WTC11 (cell line): Measurements from ENCODE around the gene INO80E. TPM values are rescaled to one million over a fixed set of nuclear protein-coding genes. Genes with fewer than 3 reads are reported as not detected.
A peak's percentile ranks its signal among the peaks of the same experiment; 100 is the strongest.

Experiments
- ATAC-seq: fragments of 200-7000 bp; cut with Tn5 transposase; 2 replicates; pipeline ENCODE4 v1.10.0; 2021; ENCODE audit warnings: mild to moderate bottlenecking, moderate library complexity
- CTCF ChIA-PET: fragments of 300-600 bp; sonication (Branson Sonifier 250); formaldehyde crosslinking; loops from one replicate; lab custom pipeline; 2021; ENCODE audit warnings: antibody characterized with exemption; lab: Charles Lee
- POLR2A ChIA-PET: fragments of 350-600 bp; sonication (Branson Sonifier 250); formaldehyde crosslinking; loops from one replicate; lab custom pipeline; 2021; ENCODE audit warnings: antibody characterized with exemption; lab: Charles Lee
- DNase-seq: peaks from one replicate; pipeline ENCODE4 v3.0.0; 2021; ENCODE audit warnings: low spot score
- H3K27ac Mint-ChIP-seq: 2 replicates; pipeline ENCODE4 v1.8.0; 2021; ENCODE audit warnings: mixed read lengths
- H3K27me3 Mint-ChIP-seq: 2 replicates; pipeline ENCODE4 v1.8.0; 2021; ENCODE audit warnings: low read depth, mild to moderate bottlenecking, moderate library complexity, mixed read lengths
- H3K36me3 Mint-ChIP-seq: 2 replicates; pipeline ENCODE4 v1.8.0; 2021; ENCODE audit warnings: mixed read lengths
- H3K4me1 Mint-ChIP-seq: 2 replicates; pipeline ENCODE4 v1.8.0; 2022; ENCODE audit warnings: mixed read lengths
- H3K4me3 Mint-ChIP-seq: 2 replicates; pipeline ENCODE4 v1.8.0; 2021; ENCODE audit warnings: mild to moderate bottlenecking, moderate library complexity, mixed read lengths
- H3K9me3 Mint-ChIP-seq: 2 replicates; pipeline ENCODE4 v1.8.0; 2021; ENCODE audit warnings: mixed read lengths
- EMX1 ChIP-seq: fragments of 250-450 bp; sonication (Bioruptor Pico); IDR thresholded peaks from 2 replicates; pipeline ENCODE4 v1.8.0; 2021; ENCODE audit warnings: mild to moderate bottlenecking
- ETV6 ChIP-seq: sonication (generic); formaldehyde crosslinking; IDR thresholded peaks from 2 replicates; pipeline ENCODE4 v1.8.1; 2022; ENCODE audit warnings: mild to moderate bottlenecking, missing genetic modification reagents
- FOXP1 ChIP-seq: sonication (generic); formaldehyde crosslinking; IDR thresholded peaks from 2 replicates; pipeline ENCODE4 v1.8.0; 2022; ENCODE audit warnings: missing genetic modification reagents, mild to moderate bottlenecking, moderate library complexity, borderline replicate concordance
- GTF2I ChIP-seq: fragments of 250-450 bp; sonication (Bioruptor Pico); conservative IDR thresholded peaks from 2 replicates; pipeline ENCODE4 v1.4.0; 2021; ENCODE audit warnings: mild to moderate bottlenecking
- JAZF1 ChIP-seq: fragments of 250-450 bp; sonication (Bioruptor Pico); IDR thresholded peaks from 2 replicates; pipeline ENCODE4 v1.9.0; 2021; ENCODE audit warnings: moderate library complexity, mild to moderate bottlenecking, inconsistent platforms
- NFE2L1 ChIP-seq: sonication (generic); formaldehyde crosslinking; IDR thresholded peaks from 2 replicates; pipeline ENCODE4 v1.8.1; 2023; ENCODE audit warnings: missing genetic modification reagents
- NFYB ChIP-seq: sonication (generic); formaldehyde crosslinking; conservative IDR thresholded peaks from 2 replicates; pipeline ENCODE4 v1.8.0; 2022; ENCODE audit warnings: low read depth, missing genetic modification reagents
- SMAD3 ChIP-seq: sonication (generic); formaldehyde crosslinking; IDR thresholded peaks from 2 replicates; pipeline ENCODE4 v1.8.0; 2022; ENCODE audit warnings: missing genetic modification reagents, mild to moderate bottlenecking, borderline replicate concordance
- SP1 ChIP-seq: sonication (generic); formaldehyde crosslinking; conservative IDR thresholded peaks from 2 replicates; pipeline ENCODE4 v1.8.1; 2022; ENCODE audit warnings: missing genetic modification reagents
- TP53 ChIP-seq: sonication (generic); formaldehyde crosslinking; IDR thresholded peaks from 2 replicates; pipeline ENCODE4 v1.8.1; 2023; ENCODE audit warnings: mild to moderate bottlenecking, missing genetic modification reagents
- ZBTB21 ChIP-seq: sonication (generic); formaldehyde crosslinking; IDR thresholded peaks from 2 replicates; pipeline ENCODE4 v1.8.1; 2023; ENCODE audit warnings: mild to moderate bottlenecking, missing genetic modification reagents, borderline replicate concordance
- ZNF121 ChIP-seq: sonication (generic); formaldehyde crosslinking; IDR thresholded peaks from 2 replicates; pipeline ENCODE4 v1.8.0; 2023; ENCODE audit warnings: missing genetic modification reagents
- ZNF138 ChIP-seq: sonication (generic); formaldehyde crosslinking; conservative IDR thresholded peaks from 2 replicates; pipeline ENCODE4 v1.8.1; 2022; ENCODE audit warnings: mild to moderate bottlenecking, moderate library complexity, missing genetic modification reagents
- total RNA-seq: library from RNA; stranded (reverse); gene quantifications from 3 replicates; pipeline ENCODE4 v1.2.3, GENCODE V29; 2021
- TF ChIP-seq, protein P1 (sequence below): sonication (generic); formaldehyde crosslinking; conservative IDR thresholded peaks from 2 replicates; pipeline ENCODE4 v1.8.1; 2022; ENCODE audit warnings: mild to moderate bottlenecking, missing genetic modification reagents
- TF ChIP-seq, protein P2 (sequence below): sonication (generic); formaldehyde crosslinking; IDR thresholded peaks from 2 replicates; pipeline ENCODE4 v1.8.0; 2023; ENCODE audit warnings: missing genetic modification reagents
- TF ChIP-seq, protein P3 (sequence below): sonication (generic); formaldehyde crosslinking; IDR thresholded peaks from 2 replicates; pipeline ENCODE4 v1.8.1; 2023; ENCODE audit warnings: mild to moderate bottlenecking, missing genetic modification reagents
- TF ChIP-seq, protein P4 (sequence below): fragments of 250-450 bp; sonication (Bioruptor Pico); IDR thresholded peaks from 2 replicates; pipeline ENCODE4 v1.9.0; 2021; ENCODE audit warnings: mild to moderate bottlenecking
- TF ChIP-seq, protein P5 (sequence below): sonication (generic); formaldehyde crosslinking; IDR thresholded peaks from 2 replicates; pipeline ENCODE4 v1.8.1; 2023; ENCODE audit warnings: mild to moderate bottlenecking, missing genetic modification reagents
- TF ChIP-seq, protein P6 (sequence below): sonication (generic); formaldehyde crosslinking; IDR thresholded peaks from 2 replicates; pipeline ENCODE4 v1.8.0; 2022; ENCODE audit warnings: mild to moderate bottlenecking, missing genetic modification reagents

Gene INO80E
- total RNA-seq, 1 experiment from 2014 or later = 101 TPM

DNA sequence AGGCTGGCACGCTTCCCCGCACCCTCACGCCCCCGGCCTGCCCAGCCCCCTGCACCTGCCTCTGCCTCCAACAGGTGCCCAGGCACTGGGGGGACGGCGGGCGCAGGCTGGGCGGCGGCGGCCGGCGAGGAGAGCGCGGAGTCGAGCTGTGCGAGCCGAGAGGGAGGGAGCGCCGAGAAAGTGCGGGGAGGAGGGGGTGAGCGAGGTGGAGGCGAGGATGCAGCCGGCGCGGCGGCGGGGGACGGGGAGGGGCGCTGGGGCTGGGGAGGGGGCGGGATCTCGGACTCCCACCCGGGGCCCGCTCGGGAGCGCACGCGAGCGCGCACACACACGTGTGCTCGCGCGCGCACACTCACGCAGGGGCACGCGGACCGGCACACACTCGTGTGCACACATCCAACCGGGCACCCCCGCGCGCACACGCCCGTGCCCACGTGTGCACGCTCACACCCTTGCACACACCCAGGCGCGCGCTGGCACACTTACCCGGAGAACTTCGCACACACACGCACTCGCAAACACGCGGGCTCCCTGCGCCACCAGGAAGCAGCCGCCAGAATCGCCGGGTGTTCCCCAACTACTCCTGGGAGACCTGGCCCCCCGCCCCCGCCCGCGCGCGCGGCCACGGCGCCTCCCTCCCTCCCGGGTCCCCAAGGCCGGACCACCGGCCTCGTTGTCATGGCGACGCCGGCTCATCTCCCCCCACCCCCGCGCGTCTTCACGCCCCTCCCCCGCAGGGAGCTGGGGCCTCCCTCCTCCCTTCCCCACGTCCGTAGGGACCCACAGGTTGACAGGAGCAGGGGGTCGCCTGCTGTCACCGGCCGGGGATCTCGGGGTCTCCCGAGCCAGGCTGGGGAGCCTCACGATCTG is 15.0 kb downstream of the INO80E start, which contains the start of gene DOC2A:
Gene DOC2A, minus strand, starts transcription at position 184 of the 870 bp plus-strand sequence. CDS start 805 bp downstream, outside the sequence.
- peaks cover 26% of the 10 kb centered on the region for H3K27me3 Mint-ChIP-seq
- peaks cover 17% of the 10 kb centered on the region for H3K4me1 Mint-ChIP-seq
- ATAC-seq = peak; percentile 51
- H3K36me3 Mint-ChIP-seq = no peaks in the 10 kb centered on the region
- TF ChIP-seq, protein P1, sequence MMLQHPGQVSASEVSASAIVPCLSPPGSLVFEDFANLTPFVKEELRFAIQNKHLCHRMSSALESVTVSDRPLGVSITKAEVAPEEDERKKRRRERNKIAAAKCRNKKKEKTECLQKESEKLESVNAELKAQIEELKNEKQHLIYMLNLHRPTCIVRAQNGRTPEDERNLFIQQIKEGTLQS (CRISPR knock-in tag) = no peak
- no peak for TF ChIP-seq SMAD3 (CRISPR knock-in tag)
- no peak for TF ChIP-seq TP53
- TF ChIP-seq FOXP1 (CRISPR knock-in tag) = no peak
- TF ChIP-seq, protein P2, sequence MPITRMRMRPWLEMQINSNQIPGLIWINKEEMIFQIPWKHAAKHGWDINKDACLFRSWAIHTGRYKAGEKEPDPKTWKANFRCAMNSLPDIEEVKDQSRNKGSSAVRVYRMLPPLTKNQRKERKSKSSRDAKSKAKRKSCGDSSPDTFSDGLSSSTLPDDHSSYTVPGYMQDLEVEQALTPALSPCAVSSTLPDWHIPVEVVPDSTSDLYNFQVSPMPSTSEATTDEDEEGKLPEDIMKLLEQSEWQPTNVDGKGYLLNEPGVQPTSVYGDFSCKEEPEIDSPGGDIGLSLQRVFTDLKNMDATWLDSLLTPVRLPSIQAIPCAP (CRISPR knock-in tag) = no peak
- no peak for TF ChIP-seq GTF2I
- TF ChIP-seq ZNF138 (CRISPR knock-in tag) = no peak
- no peak for TF ChIP-seq JAZF1 (CRISPR knock-in tag)
- TF ChIP-seq, protein P3, sequence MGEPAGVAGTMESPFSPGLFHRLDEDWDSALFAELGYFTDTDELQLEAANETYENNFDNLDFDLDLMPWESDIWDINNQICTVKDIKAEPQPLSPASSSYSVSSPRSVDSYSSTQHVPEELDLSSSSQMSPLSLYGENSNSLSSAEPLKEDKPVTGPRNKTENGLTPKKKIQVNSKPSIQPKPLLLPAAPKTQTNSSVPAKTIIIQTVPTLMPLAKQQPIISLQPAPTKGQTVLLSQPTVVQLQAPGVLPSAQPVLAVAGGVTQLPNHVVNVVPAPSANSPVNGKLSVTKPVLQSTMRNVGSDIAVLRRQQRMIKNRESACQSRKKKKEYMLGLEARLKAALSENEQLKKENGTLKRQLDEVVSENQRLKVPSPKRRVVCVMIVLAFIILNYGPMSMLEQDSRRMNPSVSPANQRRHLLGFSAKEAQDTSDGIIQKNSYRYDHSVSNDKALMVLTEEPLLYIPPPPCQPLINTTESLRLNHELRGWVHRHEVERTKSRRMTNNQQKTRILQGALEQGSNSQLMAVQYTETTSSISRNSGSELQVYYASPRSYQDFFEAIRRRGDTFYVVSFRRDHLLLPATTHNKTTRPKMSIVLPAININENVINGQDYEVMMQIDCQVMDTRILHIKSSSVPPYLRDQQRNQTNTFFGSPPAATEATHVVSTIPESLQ (CRISPR knock-in tag) = no peak
- TF ChIP-seq, protein P4, sequence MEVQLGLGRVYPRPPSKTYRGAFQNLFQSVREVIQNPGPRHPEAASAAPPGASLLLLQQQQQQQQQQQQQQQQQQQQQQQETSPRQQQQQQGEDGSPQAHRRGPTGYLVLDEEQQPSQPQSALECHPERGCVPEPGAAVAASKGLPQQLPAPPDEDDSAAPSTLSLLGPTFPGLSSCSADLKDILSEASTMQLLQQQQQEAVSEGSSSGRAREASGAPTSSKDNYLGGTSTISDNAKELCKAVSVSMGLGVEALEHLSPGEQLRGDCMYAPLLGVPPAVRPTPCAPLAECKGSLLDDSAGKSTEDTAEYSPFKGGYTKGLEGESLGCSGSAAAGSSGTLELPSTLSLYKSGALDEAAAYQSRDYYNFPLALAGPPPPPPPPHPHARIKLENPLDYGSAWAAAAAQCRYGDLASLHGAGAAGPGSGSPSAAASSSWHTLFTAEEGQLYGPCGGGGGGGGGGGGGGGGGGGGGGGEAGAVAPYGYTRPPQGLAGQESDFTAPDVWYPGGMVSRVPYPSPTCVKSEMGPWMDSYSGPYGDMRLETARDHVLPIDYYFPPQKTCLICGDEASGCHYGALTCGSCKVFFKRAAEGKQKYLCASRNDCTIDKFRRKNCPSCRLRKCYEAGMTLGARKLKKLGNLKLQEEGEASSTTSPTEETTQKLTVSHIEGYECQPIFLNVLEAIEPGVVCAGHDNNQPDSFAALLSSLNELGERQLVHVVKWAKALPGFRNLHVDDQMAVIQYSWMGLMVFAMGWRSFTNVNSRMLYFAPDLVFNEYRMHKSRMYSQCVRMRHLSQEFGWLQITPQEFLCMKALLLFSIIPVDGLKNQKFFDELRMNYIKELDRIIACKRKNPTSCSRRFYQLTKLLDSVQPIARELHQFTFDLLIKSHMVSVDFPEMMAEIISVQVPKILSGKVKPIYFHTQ (CRISPR knock-in tag) = no peak
- TF ChIP-seq, protein P5, sequence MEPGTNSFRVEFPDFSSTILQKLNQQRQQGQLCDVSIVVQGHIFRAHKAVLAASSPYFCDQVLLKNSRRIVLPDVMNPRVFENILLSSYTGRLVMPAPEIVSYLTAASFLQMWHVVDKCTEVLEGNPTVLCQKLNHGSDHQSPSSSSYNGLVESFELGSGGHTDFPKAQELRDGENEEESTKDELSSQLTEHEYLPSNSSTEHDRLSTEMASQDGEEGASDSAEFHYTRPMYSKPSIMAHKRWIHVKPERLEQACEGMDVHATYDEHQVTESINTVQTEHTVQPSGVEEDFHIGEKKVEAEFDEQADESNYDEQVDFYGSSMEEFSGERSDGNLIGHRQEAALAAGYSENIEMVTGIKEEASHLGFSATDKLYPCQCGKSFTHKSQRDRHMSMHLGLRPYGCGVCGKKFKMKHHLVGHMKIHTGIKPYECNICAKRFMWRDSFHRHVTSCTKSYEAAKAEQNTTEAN (CRISPR knock-in tag) = peak; percentile 98
- 0 out of 2 replicates have a peak, but pooled peaks have one; percentile 41 for TF ChIP-seq ZBTB21 (CRISPR knock-in tag)
- no peak for TF ChIP-seq NFE2L1 (CRISPR knock-in tag)
- no peak for TF ChIP-seq NFYB (CRISPR knock-in tag)
- TF ChIP-seq EMX1 = no peak
- TF ChIP-seq ETV6 = no peak
- TF ChIP-seq ZNF121 = no peak
- TF ChIP-seq, protein P6, sequence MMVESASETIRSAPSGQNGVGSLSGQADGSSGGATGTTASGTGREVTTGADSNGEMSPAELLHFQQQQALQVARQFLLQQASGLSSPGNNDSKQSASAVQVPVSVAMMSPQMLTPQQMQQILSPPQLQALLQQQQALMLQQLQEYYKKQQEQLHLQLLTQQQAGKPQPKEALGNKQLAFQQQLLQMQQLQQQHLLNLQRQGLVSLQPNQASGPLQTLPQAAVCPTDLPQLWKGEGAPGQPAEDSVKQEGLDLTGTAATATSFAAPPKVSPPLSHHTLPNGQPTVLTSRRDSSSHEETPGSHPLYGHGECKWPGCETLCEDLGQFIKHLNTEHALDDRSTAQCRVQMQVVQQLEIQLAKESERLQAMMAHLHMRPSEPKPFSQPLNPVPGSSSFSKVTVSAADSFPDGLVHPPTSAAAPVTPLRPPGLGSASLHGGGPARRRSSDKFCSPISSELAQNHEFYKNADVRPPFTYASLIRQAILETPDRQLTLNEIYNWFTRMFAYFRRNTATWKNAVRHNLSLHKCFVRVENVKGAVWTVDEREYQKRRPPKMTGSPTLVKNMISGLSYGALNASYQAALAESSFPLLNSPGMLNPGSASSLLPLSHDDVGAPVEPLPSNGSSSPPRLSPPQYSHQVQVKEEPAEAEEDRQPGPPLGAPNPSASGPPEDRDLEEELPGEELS = no peak
- TF ChIP-seq SP1 (CRISPR knock-in tag) = peak; percentile 49; the same call in 1 of the 2 replicates
- peak within 1 kb of the TSS; percentile 88 for H3K4me3 Mint-ChIP-seq
- H3K9me3 Mint-ChIP-seq = no peaks in the 10 kb centered on the region
- H3K27ac Mint-ChIP-seq = no peak within 1 kb of the TSS
- POLR2A ChIA-PET = interaction anchor here (0.6 to 1.4 kb wide), 3 partner anchors 10 to 187 kb away, joined by 3 to 4 read pairs (median 3); no protein-coding TSS in a partner anchor
- DNase-seq = peak; percentile 73
- CTCF ChIA-PET = interaction anchor here (0.7 to 4.2 kb wide), 4 partner anchors 9 to 148 kb away, joined by 3 to 29 read pairs (median 6); partner anchors contain the start of genes CDIPT and TLCD3B
